ENCODE measurements around the gene FAIM2.

DNA sequence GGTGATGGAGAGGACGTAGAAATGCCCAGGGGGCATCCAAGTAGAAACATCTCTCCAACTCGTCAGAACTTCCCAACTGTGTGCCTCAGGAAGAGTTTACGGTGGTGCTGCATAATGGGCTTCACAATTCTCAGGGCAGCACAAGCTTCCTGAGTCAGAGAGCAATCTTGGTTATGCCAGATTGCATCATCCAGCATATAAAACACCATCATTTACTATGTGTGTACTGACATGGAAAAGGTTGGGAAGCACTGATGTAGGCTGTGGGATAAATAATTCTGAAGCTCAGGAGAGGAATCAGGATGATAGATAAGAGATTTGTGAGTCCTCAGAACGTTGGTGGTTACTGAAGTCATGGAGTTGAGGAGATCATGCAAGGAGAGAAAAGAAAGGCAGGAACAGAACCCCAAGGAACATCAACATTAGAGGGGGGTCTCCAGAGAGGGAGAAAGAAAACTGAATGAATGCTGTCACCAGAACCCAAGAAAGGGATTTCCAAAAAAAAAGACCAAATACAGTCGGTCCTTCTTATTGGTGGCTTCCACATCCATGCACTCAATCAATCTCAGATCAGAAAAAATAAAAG, 70.8 kb downstream of the FAIM2 start:
- TF ChIP-seq FOXM1 (IDR thresholded peaks at IDR 0.05; ENCODE audit: borderline replicate concordance) = no peak
- no peak for TF ChIP-seq ELF4 (IDR thresholded peaks at IDR 0.05)
- no peak for TF ChIP-seq ARNT (IDR thresholded peaks at IDR 0.05)
- no peak for TF ChIP-seq SP1 (IDR thresholded peaks at IDR 0.05)
- TF ChIP-seq BHLHE40 (IDR thresholded peaks at IDR 0.05; ENCODE audit: borderline replicate concordance) = no peak
- TF ChIP-seq, protein P1, sequence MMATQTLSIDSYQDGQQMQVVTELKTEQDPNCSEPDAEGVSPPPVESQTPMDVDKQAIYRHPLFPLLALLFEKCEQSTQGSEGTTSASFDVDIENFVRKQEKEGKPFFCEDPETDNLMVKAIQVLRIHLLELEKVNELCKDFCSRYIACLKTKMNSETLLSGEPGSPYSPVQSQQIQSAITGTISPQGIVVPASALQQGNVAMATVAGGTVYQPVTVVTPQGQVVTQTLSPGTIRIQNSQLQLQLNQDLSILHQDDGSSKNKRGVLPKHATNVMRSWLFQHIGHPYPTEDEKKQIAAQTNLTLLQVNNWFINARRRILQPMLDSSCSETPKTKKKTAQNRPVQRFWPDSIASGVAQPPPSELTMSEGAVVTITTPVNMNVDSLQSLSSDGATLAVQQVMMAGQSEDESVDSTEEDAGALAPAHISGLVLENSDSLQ (IDR thresholded peaks at IDR 0.05) = no peak
- no peak for TF ChIP-seq SUZ12 (IDR thresholded peaks at IDR 0.05)
- TF ChIP-seq CTBP1 (IDR thresholded peaks at IDR 0.05; ENCODE audit: borderline replicate concordance) = no peak
- no peak for TF ChIP-seq HDGF (IDR thresholded peaks at IDR 0.05; ENCODE audit: borderline replicate concordance)
- TF ChIP-seq LEF1 (IDR thresholded peaks at IDR 0.05; ENCODE audit: borderline replicate concordance) = no peak
- TF ChIP-seq TARDBP (IDR thresholded peaks at IDR 0.05) = no peak

Data from HEK293T (cell line).